C4-2B (cell line): ENCODE data around the gene PARD3.
"Not testable (repeated sequence)": the region's sequence is repeated elsewhere in the genome, so short reads cannot be mapped to it uniquely, and the experiment has no call there.

Experiments
- CTCF ChIP-seq: fragments of 450-650 bp; conservative IDR thresholded peaks from 2 replicates; pipeline ENCODE4 v1.5.1; 2017; ENCODE audit warnings: mild to moderate bottlenecking
- ZFX ChIP-seq: fragments of 450-650 bp; IDR thresholded peaks from 2 replicates; pipeline ENCODE4 v1.6.1; 2017

DNA sequence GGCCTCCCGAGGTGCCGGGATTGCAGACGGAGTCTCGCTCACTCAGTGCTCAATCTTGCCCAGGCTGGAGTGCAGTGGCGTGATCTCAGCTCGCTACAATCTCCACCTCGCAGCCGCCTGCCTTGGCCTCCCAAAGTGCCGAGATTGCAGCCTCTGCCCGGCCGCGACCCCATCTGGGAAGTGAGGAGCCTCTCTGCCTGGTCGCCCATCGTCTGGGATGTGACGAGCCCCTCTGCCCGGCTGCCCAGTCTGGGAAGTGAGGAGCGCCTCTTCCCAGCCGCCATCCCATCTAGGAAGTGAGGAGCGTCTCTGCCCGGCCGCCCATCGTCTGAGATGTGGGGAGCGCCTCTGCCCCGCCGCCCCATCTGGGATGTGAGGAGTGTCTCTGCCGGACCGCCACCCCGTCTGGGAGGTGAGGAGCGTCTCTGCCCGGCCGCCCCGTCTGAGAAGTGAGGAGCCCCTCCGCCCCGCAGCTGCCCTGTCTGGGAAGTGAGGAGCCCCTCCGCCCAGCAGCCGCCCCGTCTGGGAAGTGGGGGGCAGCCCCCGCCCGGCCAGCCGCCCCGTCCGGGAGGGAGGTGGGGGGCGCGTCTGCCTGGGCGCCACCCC is 462.4 kb downstream of the PARD3 start:
- TF ChIP-seq CTCF, ZFX: not testable (repeated sequence)
